Transverse colon (tissue), 4 donors: ENCODE measurements around the gene PLA2G10.

Experiments
- CTCF ChIP-seq, 5 experiments: fragments of 200-600 bp in 3 of 5; fragments of 450-650 bp in 2 of 5; sonication (generic) in 3 of 5; IDR thresholded peaks; 1 replicate in 2 of 5; 2 replicates in 3 of 5; pipeline ENCODE4 v1.5.1; 2016 to 2017; ENCODE audit warnings: antibody characterized with exemption in 5 of 5, inconsistent platforms in 3 of 5, mild to moderate bottlenecking in 2 of 5, moderate library complexity in 1 of 5
- EP300 ChIP-seq: sonication (generic); formaldehyde crosslinking; IDR thresholded peaks from one replicate; pipeline ENCODE4 v1.6.1; 2017; ENCODE audit warnings: antibody characterized with exemption, low read depth
- POLR2A ChIP-seq: fragments of 450-650 bp; IDR thresholded peaks from one replicate; pipeline ENCODE4 v1.6.1; 2016; ENCODE audit warnings: antibody characterized with exemption, mild to moderate bottlenecking, moderate library complexity
- POLR2AphosphoS5 ChIP-seq, 3 donors: sonication (generic); formaldehyde crosslinking; IDR thresholded peaks; one replicate each; pipeline ENCODE4 v1.6.1; 2016; ENCODE audit warnings: antibody characterized with exemption in 3 of 3

GRCh38 chr16:14641206-14641605 is 52.9 kb downstream of the PLA2G10 start:
- TF ChIP-seq POLR2A (no peak), CTCF (IDR thresholded peaks at IDR 0.05) (no peak), POLR2AphosphoS5 (IDR thresholded peaks at IDR 0.05) (no peak), EP300 (no peak)
